Activated T-helper 17 cell treated with anti-CD3 and anti-CD28 coated beads, Interleukin-2, amount 50 U/mL, for 72 hours (primary cell): ENCODE results near the gene NDUFA11. TPM values are rescaled to one million over a fixed set of nuclear protein-coding genes. Genes with fewer than 3 reads are reported as not detected.

Experiments used
- ATAC-seq: fragments of 150-1000 bp; cut with Tn5 transposase; replicated peaks from 2 replicates; pipeline ENCODE4 v1.10.0; 2021; ENCODE audit warnings: mild to moderate bottlenecking, moderate library complexity
- H3K27ac Mint-ChIP-seq: one replicate; pipeline ENCODE4 v1.8.0; 2022; ENCODE audit warnings: mixed read lengths
- H3K27me3 Mint-ChIP-seq: one replicate; pipeline ENCODE4 v1.8.0; 2022; ENCODE audit warnings: mixed read lengths
- H3K36me3 Mint-ChIP-seq: one replicate; pipeline ENCODE4 v1.8.0; 2022; ENCODE audit warnings: low read depth, mild to moderate bottlenecking, mixed read lengths
- H3K4me1 Mint-ChIP-seq: one replicate; pipeline ENCODE4 v1.8.0; 2022; ENCODE audit warnings: mixed read lengths
- H3K4me3 Mint-ChIP-seq: one replicate; pipeline ENCODE4 v1.8.0; 2022; ENCODE audit warnings: mild to moderate bottlenecking, mixed read lengths
- H3K9me3 Mint-ChIP-seq: one replicate; pipeline ENCODE4 v1.8.0; 2022; ENCODE audit warnings: mixed read lengths
- total RNA-seq, 2 donors: library from RNA; stranded (reverse); gene quantifications; one replicate each; pipeline ENCODE4 v1.2.3, GENCODE V29; 2022

Gene NDUFA11
- total RNA-seq, 2 donors from 2014 or later: 162 to 249 TPM

DNA sequence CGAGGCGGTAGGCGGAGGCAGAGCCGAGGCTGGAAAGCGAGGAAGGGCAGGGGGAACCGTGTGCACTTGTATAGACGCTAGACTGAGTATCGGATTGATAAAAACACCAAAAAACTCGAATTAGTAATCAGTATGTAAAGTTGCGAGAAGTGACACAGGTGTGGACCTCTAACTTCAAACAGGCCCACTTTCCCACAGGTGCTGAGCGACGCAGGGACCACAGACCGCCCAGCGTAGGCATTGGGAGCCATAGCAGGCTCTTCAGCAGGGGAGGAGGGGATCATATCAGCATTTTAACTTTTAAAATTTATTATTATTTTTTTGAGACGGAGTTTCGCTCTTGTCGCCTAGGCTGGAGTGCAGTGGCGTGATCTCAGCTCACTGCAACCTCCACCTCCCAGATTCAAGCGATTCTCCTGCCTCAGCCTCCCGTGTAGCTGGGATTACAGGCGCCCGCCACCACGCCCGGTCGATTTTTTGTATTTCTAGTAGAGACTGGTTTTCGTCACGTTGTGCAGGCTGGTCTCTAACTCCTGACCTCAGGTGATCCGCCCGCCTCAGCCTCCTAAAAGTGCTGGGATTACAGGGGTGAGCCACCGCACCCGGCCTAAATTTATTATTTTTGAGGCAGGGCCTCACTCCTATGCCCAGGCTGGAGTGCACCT lies 1.7 kb upstream of the NDUFA11 start:
- Mint-ChIP-seq H3K4me3 (peak overlapping the region; percentile 95), H3K9me3 (no peaks in the 10 kb centered on the region), H3K27me3 (no peaks in the 10 kb centered on the region), H3K27ac (peak overlapping the region; percentile 99), H3K4me1 (peaks cover 19% of the 10 kb centered on the region), H3K36me3 (peaks cover 33% of the 10 kb centered on the region)
- no peak for ATAC-seq

- Mint-ChIP-seq H3K36me3 (peaks cover 32% of the 10 kb centered on the region), H3K9me3 (no peaks in the 10 kb centered on the region), H3K27me3 (no peaks in the 10 kb centered on the region), H3K4me3 (peak within 1 kb of the TSS; percentile 95), H3K4me1 (peaks cover 19% of the 10 kb centered on the region), H3K27ac (peak within 1 kb of the TSS; percentile 99)
- peak; percentile 84 for ATAC-seq
These were observed 943 bp upstream of the NDUFA11 start, which contains the start of gene VMAC for GRCh38 chr19:5904352-5905113. Gene VMAC (plus strand): TSS chr19:5904872. CDS start chr19:5904891, 19 bp downstream.

GRCh38 chr19:5903056-5903623 lies 450 bp downstream of the NDUFA11 start:
- H3K36me3 Mint-ChIP-seq: peaks cover 31% of the 10 kb centered on the region
- H3K27ac Mint-ChIP-seq: peak overlapping the region; percentile 99
- peaks cover 19% of the 10 kb centered on the region for H3K4me1 Mint-ChIP-seq
- no peaks in the 10 kb centered on the region for H3K27me3 Mint-ChIP-seq
- no peak for ATAC-seq
- no peaks in the 10 kb centered on the region for H3K9me3 Mint-ChIP-seq
- peak overlapping the region; percentile 95 for H3K4me3 Mint-ChIP-seq

GRCh38 chr19:5900976-5901375 lies 2.6 kb downstream of the NDUFA11 start:
- Mint-ChIP-seq H3K4me3 (peak overlapping the region; percentile 34), H3K36me3 (peaks cover 32% of the 10 kb centered on the region), H3K27me3 (no peaks in the 10 kb centered on the region), H3K4me1 (peaks cover 5% of the 10 kb centered on the region), H3K27ac (peak overlapping the region; percentile 62), H3K9me3 (no peaks in the 10 kb centered on the region)
- no peak for ATAC-seq

DNA sequence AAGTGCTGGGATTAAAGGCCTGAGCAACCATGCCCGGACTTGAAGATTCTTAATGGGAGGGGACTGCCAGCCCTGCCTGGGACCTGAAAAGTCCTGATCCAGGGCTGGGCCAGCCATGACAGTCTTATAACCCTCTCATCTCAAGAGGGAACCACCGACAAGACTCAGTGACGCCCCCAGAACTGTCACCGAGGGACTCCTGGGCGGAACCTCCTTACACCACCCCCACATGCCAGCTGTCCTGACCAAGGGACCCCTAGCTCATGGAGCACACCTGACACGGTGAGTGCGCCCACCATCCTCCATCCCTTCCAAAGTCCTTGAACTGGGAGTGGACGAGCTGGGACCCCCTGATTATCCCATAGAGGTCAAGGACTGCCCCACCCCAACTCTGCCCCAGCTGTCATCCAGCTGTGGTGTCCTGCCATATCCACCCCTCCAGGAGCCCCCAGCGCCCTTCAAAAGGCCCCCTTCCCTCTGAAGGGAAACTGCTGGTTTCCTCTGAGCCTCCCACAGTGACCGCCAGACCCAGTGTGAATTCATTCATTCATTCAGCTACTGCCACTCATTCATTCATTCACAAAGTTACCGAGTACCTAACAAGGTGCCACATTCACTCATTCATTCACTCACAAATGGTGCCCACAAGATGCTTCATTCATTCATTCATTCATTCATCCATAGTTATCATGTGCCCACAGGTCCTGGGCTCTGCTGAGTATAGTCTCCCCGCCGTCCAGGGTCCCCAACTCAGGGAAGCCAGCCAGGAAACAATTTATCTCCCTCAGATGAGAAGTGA lies 3.7 kb downstream of the NDUFA11 start:
- Mint-ChIP-seq H3K36me3 (peaks cover 37% of the 10 kb centered on the region), H3K4me3 (no peak overlapping the region), H3K27ac (no peak overlapping the region), H3K9me3 (no peaks in the 10 kb centered on the region), H3K4me1 (peaks cover 5% of the 10 kb centered on the region), H3K27me3 (no peaks in the 10 kb centered on the region)
- ATAC-seq: no peak

DNA sequence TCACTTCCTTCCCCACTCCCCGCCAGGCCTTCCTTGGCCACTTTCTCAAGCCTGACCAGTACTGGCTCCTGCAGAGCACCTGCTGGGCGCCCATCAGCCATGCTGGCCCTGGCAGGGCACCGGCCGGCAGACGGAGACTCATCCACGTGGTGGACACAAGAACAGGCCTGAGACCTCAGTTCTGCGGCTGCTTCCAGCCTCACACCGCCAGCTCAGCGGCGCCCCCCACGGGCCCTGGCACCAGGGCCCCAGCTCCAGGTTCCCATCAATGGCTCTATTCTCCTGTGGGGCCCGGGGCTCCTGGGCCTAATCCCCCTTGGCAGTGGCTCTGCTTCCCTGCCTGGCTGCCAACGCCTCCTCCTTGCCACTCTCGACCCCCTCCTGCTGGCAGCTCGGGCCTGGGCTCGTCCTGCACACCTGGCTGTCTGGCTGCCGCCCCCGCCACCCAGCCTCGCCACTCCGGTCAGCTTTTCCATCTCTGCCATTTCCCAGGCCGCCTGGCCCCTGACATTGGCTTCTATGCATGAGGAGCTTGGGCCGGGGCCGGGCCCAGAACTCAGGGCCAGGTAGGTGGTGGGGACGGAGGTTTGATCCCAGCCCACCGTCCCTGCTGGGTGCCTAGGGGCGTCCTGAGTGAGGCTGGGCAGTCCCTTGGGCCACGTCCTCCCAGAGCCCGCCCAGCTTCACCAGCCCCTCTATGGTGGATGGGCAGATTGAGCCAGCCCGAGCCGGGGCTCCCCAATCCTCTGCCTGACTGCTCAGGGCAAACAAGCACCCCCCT lies 6.2 kb downstream of the NDUFA11 start:
- H3K27me3 Mint-ChIP-seq: no peaks in the 10 kb centered on the region
- H3K27ac Mint-ChIP-seq: no peak overlapping the region
- ATAC-seq: no peak
- peaks cover 5% of the 10 kb centered on the region for H3K4me1 Mint-ChIP-seq
- H3K36me3 Mint-ChIP-seq: peaks cover 25% of the 10 kb centered on the region
- no peaks in the 10 kb centered on the region for H3K9me3 Mint-ChIP-seq
- no peak overlapping the region for H3K4me3 Mint-ChIP-seq

DNA sequence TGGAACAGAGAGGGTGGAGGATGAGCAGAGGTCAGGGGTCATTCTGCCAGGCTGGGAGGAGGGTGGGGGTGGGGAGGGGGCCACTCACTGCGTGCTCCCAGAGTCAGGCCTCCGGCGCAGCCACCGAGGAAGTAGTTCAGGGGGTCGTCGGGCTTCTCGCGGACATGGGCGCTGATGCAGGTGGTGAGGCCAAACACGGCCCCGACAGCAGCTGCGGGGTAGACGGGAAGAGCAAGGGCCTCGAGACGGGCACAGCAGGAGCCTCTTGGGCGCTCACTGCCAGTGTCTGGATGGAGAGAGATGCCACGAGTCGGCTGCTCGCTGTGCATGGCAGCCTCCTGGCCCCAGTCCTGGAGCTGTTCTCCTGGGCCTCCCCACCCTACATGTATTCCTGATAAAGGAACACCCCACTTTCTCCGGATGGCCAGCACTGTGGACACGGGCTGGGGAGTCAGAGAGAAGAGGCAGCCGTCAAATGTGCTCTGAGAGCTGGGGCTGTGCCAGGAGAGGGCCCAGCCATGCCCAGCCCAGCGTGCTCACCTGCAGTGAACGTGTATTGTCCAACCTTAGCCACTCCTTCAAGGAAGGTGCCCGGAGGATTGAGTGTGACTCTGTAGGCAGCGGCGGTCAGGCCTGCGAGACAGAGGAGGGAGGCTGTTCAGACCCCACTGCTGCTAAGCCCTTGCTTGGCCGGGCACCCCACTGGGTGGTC lies 7.1 kb downstream of the NDUFA11 start:
- Mint-ChIP-seq H3K4me3 (no peak overlapping the region), H3K4me1 (peaks cover 5% of the 10 kb centered on the region), H3K27me3 (no peaks in the 10 kb centered on the region), H3K27ac (no peak overlapping the region), H3K36me3 (peaks cover 22% of the 10 kb centered on the region), H3K9me3 (no peaks in the 10 kb centered on the region)
- ATAC-seq: no peak

GRCh38 chr19:5895890-5896289 lies 7.7 kb downstream of the NDUFA11 start:
- H3K36me3 Mint-ChIP-seq: peaks cover 16% of the 10 kb centered on the region
- H3K9me3 Mint-ChIP-seq: no peaks in the 10 kb centered on the region
- ATAC-seq: no peak
- no peak overlapping the region for H3K27ac Mint-ChIP-seq
- no peak overlapping the region for H3K4me3 Mint-ChIP-seq
- H3K4me1 Mint-ChIP-seq: peaks cover under 1% of the 10 kb centered on the region
- H3K27me3 Mint-ChIP-seq: no peaks in the 10 kb centered on the region

DNA sequence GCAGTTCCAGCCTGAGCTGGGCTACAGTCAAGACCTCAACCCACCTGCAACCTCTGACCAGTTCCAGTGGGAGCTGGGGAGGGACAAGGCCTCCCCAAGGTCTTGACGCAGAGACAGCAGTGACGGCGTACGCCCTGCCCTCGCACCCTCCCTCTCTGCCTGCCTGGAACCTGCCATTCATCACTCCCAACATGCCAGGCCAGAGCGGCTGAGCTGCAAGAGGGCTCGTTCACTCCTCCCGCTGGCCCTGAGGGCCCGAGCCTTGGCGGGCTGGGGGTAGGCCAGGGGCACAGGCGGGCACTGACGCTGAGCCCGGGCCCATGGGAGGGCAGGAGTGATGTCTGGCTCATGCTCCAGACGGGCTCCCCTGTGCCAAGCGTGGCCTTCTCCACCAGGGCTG lies 8.2 kb downstream of the NDUFA11 start:
- Mint-ChIP-seq H3K27me3 (no peaks in the 10 kb centered on the region), H3K4me3 (no peak overlapping the region), H3K27ac (no peak overlapping the region), H3K9me3 (no peaks in the 10 kb centered on the region), H3K36me3 (peaks cover 13% of the 10 kb centered on the region), H3K4me1 (no peaks in the 10 kb centered on the region)
- no peak for ATAC-seq

DNA sequence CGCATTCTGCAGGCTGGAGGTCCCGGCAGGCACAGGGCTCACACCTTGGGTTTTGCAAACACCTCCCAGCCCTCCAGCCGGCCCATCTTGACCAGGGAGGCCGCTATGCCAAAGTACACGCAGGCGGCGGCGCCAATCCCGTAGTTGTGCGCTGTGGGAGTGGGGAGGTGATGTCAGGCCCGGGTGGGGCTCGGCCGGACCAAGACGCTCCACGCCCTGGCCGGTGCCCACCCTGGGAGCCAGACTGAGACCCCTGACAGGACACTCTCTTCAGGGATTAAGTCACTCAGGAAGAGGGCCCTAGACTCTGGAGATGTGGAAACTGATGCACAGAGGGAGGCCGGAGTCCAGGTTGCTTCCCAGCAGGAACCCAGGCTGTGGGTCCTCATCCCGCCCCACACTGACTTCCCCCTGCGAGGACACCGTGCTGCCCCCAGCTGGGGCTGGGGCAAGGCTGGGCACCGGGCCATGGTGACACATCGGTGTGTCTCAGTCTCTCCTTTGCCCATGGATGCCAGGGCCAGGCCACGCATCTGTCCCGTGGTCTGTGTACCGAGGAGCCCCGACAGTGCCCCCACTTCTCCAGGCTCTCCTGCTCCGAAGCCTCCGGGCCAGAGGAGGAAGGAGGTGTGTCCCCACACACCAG lies 8.8 kb downstream of the NDUFA11 start:
- ATAC-seq: no peak
- no peaks in the 10 kb centered on the region for H3K4me1 Mint-ChIP-seq
- H3K27me3 Mint-ChIP-seq: peaks cover under 1% of the 10 kb centered on the region
- no peak overlapping the region for H3K27ac Mint-ChIP-seq
- no peak overlapping the region for H3K4me3 Mint-ChIP-seq
- no peaks in the 10 kb centered on the region for H3K9me3 Mint-ChIP-seq
- H3K36me3 Mint-ChIP-seq: peaks cover 7% of the 10 kb centered on the region

DNA sequence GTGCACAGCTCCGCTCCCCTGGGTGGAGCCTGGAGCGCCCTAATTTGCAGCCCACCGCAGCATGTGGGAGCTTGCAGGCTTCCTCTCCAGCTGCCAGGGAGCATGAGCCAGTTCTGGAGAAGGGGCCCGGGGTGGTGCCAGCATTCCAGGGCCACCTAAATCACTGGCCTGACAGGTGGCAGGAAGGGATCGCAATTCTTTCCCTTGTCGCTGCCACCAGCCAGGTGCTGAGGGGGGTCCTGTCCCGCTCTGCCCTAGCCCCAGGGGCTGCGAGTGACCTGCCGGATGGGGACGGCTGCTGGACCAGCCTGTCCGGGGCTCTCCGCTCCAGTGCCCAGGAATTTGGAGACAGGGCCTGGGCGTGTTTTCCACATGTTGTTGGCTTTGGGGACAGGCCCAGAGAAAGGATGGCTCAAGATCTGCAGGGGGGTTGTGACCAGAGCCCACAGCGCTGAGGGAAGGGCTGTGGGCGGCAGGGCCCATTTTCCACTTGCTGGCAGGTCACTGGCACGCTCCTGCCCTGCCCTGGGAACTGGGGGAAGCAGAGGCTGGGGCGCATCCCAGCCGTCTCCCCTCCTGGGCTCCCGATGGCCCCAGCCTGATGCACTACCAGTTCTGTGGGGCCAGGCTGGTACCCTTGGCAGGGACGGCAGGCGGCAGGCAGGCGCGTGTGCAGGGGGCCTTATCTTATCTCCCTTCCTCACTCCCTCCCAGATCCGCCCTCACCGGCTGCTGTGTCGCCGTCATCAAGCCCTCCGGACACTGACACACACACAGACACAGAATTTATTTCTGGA lies 9.5 kb downstream of the NDUFA11 start:
- no peaks in the 10 kb centered on the region for H3K9me3 Mint-ChIP-seq

GRCh38 chr19:5893296-5893903 lies 10.2 kb downstream of the NDUFA11 start:
- Mint-ChIP-seq H3K27me3 (peaks cover 6% of the 10 kb centered on the region), H3K36me3 (peaks cover 5% of the 10 kb centered on the region), H3K27ac (no peak overlapping the region), H3K4me1 (no peaks in the 10 kb centered on the region), H3K4me3 (no peak overlapping the region), H3K9me3 (no peaks in the 10 kb centered on the region)
- ATAC-seq: no peak

More for the DNA sequence above, 9.5 kb downstream of the NDUFA11 start:
- H3K36me3 Mint-ChIP-seq: peaks cover 5% of the 10 kb centered on the region
- no peak overlapping the region for H3K4me3 Mint-ChIP-seq
- no peak for ATAC-seq
- no peak overlapping the region for H3K27ac Mint-ChIP-seq
- peaks cover 6% of the 10 kb centered on the region for H3K27me3 Mint-ChIP-seq
- H3K4me1 Mint-ChIP-seq: no peaks in the 10 kb centered on the region
